ENCODE results near the gene ATRX.
"Not testable (repeated sequence)": the region's sequence is repeated elsewhere in the genome, so short reads cannot be mapped to it uniquely, and the experiment has no call there.

The ATRX gene

DNA sequence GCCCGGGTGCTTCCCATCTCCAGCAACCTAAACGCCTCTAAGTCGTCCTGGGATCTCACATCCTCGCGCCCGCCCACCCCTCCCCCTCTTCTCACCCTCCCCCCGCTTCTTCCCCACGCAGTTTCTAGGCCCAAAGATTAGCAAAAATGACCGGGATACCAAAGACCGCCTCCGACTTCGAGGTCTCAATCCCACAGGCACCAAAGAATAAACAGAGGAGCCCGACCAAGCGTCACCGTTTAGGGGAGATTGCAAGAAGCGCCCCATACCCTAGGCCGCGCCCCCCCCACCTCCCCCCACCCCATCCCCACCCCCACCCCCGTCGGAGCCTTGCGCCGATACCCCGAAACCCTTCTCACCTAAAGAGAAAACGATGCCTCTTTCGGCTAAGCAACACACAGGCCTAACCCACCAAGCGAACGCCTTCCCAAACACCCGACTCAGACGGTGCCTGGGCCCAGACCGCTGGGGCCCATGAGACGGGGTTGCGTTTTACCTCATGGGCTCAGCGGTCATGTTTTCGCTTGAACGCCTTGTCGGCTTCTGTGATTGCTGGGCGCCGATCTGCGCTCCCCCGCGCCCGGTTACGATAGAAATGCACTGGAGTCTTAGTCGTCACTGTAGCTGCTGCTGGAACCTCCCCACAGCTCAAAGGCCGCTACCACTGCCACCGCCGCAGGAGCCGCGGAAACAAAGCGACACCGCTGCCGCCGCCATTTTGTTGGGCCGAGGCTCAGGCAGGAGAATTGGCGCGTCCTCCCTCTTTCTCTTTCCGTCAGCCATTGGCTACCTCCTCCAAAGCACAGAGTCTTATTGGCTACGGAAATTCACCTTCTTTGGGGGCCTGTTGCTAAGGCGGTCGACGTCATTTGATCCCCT, at the start of gene ATRX:
ATRX (minus strand) TSS at position 731 of the 879 bp plus-strand sequence; CDS start at position 516, 215 bp downstream.
- DNase-seq = peak; percentile 15 to 61 (median 39)

- DNase-seq = not testable (repeated sequence)
Measured at GRCh38 chrX:77831544-77831943, 45.5 kb upstream of the ATRX start.

DNA sequence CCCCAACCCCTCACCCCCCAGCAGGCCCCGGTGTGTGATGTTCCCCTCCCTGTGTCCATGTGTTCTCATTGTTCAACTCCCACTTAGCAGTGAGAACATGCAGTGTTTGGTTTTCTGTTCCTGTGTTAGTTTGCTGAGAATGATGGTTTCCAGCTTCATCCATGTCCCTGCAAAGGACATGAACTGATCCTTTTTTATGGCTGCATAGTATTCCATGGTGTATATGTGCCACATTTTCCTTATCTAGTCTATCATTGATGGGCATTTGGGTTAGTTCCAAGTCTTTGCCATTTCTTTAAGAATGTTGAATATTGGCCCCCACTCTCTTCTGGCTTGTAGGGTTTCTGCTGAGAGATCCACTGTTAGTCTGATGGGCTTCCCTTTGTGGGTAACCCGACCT, 36.0 kb upstream of the ATRX start:
- not testable (repeated sequence) for DNase-seq

GRCh38 chrX:77820091-77820727, 34.2 kb upstream of the ATRX start:
- DNase-seq = no peak

DNA sequence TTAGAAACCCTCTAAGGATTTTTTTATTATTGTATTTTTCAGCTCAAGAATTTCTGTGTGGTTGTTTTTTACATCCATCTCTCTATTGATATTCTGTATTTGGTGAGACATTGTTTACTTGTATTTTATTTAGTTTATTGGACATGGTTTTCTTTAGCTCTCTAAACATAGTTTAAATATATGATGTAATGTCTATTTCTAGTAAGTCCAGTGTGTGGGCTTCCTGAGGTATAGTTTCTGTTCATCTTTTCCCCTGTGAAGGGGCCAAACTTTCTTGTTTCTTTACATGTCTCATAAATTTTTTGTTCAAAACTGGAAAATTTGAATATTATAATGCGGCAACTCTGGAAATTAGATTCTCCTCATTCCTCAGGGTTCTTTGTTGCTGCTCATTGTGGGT, 28.2 kb upstream of the ATRX start:
- DNase-seq = no peak

- DNase-seq = no peak
Measured at GRCh38 chrX:77802201-77802600, 16.2 kb upstream of the ATRX start.

DNA sequence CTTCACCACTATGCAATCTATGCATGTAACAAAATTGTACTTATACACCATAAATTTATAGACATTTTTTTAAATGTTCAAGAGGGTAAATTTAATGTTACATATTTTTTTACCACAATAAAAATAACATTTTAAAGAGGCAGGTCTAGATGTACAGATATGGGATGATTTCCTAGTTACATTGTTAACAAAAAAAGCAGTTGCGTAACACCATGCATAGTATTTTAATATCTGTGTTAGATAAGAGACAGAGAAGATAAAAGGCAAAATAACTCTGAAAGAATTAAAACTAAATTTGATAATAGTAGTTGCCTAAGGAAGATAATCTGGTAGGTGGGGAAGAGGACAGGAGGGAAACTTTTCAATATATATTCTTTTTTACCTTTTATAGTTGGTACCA, 9.1 kb upstream of the ATRX start:
- DNase-seq = no peak

DNA sequence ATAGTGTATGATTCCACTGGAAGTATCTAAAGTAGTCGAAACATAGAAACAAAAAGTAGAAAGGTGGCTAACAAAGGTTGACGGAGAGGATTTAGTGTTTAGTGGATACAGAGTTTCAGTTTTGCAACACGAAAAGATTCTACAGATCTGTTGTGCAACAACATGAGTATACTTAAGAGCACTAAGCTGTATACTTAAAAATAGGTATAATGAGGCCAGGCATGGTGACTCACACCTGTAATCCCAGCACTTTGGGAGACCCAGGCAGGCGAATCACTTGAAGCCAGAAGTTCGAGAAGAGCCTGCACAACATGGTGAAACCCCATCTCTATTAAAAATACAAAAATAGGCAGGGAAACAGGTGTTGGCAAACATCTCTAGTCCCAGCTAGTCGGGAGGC, 7.9 kb upstream of the ATRX start:
- no peak for DNase-seq

DNA sequence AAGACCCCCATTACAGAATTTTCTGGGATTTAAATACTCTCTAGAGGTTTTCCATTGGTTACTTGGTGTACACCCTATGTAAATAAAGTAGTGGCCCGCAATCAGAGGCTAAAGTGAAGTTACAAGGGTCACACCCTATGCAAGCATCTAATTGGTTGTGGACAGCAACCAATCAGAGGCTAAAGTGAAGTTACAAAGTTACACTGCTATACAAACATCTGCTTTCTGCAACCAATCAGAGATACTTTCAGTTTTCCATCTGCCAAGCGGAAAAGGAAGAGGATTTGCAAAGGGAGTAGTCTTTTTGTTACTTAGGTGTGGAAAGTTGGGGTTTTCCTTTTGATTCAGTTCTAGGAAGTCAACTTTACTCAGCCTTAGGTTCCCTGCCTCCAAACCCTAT, 2.0 kb upstream of the ATRX start:
- DNase-seq = no peak

GRCh38 chrX:77786365-77786680, 307 bp upstream of the ATRX start:
- no peak for DNase-seq

DNA sequence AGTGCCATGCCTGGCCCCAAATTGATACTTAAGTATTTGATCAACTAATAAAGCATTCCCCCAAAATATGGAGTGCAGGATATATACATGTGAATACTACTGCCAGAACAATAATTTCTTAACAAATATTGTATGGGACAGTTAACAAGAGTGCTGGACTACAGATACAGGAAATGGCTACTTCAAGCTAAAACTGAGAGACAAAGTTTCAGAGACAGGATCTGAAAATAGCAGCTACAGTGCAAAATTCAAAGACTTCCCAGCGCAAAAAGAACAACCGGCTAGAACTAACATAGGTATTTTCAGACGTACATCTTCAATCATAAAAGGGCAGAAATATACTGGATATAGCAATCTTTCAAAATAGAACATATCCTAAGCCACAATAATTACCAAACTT, 6.3 kb downstream of the ATRX start:
- DNase-seq = no peak

DNA sequence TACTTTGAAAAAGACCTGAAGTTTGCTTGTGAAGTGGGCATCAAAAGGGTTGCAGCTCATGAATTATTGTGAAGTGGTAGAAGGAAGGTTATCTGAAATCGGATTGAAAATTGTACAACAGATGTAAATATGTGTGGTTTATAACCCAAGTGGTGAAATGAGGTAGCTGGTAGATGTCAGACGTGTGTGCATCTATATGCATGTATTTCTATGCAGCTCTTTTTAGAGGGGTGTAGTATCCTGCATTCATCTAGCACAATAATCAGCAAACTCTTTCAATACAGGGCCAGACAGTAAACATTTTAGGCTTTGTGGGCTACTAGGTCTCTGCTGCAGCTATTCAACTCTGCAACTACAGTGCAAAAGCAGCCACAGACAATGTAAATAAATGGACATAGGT, 9.4 kb downstream of the ATRX start:
- DNase-seq = no peak

DNA sequence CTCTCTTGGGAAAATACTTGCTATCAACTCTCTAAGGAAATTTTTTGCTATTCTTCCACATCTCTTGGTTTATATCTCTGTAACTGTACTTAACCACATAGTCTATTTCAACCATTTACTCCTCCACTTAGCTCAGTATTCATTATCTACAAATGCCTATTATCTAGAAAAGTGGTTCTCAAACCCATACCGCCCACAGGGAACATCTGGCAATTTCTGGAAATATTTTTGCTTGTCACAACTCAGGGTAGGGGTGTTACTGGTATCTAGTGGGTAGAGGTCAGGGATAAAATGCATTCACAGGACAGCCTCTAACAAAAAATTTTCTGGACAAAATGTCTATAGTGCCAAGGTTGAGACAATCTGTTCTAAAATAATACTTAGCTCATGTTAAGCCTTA, 14.4 kb downstream of the ATRX start:
- DNase-seq = no peak

- DNase-seq = no peak
Measured at GRCh38 chrX:77768787-77769186, 17.2 kb downstream of the ATRX start.

- not testable (repeated sequence) for DNase-seq
Measured at GRCh38 chrX:77766212-77766611, 19.8 kb downstream of the ATRX start.

GRCh38 chrX:77755561-77755960, 30.5 kb downstream of the ATRX start:
- no peak for DNase-seq

- DNase-seq = not testable (repeated sequence)
Measured at GRCh38 chrX:77753942-77754341, 32.1 kb downstream of the ATRX start.

DNA sequence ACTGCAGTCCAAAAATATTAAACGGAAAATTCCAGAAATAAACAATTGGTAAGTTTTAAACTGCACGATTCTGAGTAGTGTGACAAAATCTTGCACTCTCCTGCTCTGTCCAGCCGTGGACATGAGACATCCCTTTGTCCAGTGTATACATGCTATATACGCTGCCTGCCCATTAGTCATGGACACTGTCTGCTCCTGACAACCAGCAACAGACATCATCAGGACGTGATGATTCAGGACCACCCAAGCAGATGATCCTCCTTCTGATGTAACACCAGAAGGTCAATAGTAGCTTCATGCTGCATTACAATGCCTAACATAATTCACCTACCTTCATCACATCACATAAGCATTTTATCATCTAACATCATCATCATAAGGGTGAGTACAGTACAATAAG, 36.3 kb downstream of the ATRX start:
- no peak for DNase-seq

DNA sequence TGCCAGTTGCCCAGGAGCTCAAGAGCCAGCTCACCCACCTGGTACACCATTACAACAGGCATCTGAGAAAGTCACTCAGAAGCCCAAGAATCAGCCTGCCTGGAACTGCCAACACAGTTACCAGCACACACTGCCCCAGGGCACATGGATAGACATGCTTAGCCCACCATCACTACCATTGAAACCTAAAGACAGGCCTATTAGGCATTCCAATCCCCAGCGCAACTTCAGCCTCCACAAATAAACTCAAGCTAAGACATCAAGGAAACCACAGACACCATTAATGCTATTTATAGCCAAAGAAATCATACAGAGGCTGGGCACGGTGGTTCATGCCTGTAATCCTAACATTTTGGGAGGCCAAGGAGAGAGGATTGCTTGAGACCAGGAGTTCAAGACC, 42.3 kb downstream of the ATRX start:
- no peak for DNase-seq

- no peak for DNase-seq
Measured at GRCh38 chrX:77742788-77743476, 43.1 kb downstream of the ATRX start.

GRCh38 chrX:77740376-77740905, 45.6 kb downstream of the ATRX start:
- no peak for DNase-seq

DNA sequence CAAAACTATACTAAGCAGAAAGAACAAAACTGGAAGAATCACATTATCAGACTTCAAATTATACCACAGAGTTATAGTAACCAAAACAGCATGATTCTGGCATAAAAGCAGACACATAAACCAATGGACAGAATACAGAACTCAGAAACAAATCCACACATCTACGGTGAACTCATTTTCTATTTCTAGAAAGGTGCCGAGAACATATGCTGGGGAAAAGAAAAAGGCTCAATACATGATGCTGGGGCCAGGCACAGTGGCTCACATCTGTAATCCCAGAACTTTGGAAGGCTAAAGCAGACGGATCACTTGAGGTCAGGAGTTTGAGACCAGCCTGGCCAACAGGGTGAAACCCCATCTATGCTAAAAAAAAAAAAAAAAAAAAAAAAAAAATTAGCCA, 52.7 kb downstream of the ATRX start:
- no peak for DNase-seq

GRCh38 chrX:77731821-77732419, 54.1 kb downstream of the ATRX start:
- no peak for DNase-seq

Measured in activated naive CD4-positive, alpha-beta T cell (primary cell).